BE2C (cell line): ENCODE data around the gene PDSS2.
"Not testable (repeated sequence)": the region's sequence is repeated elsewhere in the genome, so short reads cannot be mapped to it uniquely, and the experiment has no call there.

Experiments used
- DNase-seq: peaks from one replicate; pipeline ENCODE4 v3.0.0-alpha.2; 2020
- H3K27me3 ChIP-seq: fragments of 250-450 bp; sonication (Bioruptor Pico); 2 replicates; pipeline ENCODE4 v1.5.1; 2020; ENCODE audit warnings: mild to moderate bottlenecking
- H3K36me3 ChIP-seq: fragments of 250-450 bp; sonication (Bioruptor Pico); 2 replicates; pipeline ENCODE4 v1.5.1; 2020; ENCODE audit warnings: mild to moderate bottlenecking
- H3K4me1 ChIP-seq: fragments of 250-450 bp; sonication (Bioruptor Pico); 2 replicates; pipeline ENCODE4 v1.5.1; 2020
- H3K4me3 ChIP-seq: 2 replicates; pipeline ENCODE4 v1.5.1; 2011; ENCODE audit warnings: low read depth, low read length
- H3K9me3 ChIP-seq: fragments of 250-450 bp; sonication (Bioruptor Pico); 2 replicates; pipeline ENCODE4 v1.5.1; 2020
- TF ChIP-seq, protein P1 (sequence below): IDR thresholded peaks from 2 replicates; pipeline ENCODE4 v1.5.1; 2012; ENCODE audit warnings: mild to moderate bottlenecking, low read depth, low read length

PDSS2 gene

DNA sequence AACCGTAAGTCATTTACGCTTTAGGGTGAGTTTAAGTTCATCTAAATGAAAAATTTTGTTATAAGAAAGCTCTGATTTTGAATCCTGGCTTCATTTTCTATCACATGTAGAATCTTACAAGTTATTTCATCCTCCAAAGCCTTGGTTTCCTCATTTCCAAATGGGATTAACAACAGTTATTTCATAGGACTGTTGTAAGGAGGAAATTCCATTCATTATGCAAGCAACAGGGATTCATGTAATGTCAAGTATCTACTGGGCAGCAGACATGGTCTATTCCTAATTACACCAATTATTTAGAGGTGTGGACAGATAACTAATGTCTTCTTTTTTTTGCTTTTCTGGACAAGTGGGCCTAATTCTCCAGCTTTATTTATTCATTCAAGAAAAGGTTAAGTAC, 154.0 kb downstream of the PDSS2 start:
- Histone ChIP-seq H3K9me3 (no peaks in the 10 kb centered on the region), H3K27me3 (no peaks in the 10 kb centered on the region), H3K36me3 (no peaks in the 10 kb centered on the region), H3K4me3 (no peak overlapping the region), H3K4me1 (no peaks in the 10 kb centered on the region; the same call in 1 of the 2 replicates)
- no peak for DNase-seq
- TF ChIP-seq, protein P1, sequence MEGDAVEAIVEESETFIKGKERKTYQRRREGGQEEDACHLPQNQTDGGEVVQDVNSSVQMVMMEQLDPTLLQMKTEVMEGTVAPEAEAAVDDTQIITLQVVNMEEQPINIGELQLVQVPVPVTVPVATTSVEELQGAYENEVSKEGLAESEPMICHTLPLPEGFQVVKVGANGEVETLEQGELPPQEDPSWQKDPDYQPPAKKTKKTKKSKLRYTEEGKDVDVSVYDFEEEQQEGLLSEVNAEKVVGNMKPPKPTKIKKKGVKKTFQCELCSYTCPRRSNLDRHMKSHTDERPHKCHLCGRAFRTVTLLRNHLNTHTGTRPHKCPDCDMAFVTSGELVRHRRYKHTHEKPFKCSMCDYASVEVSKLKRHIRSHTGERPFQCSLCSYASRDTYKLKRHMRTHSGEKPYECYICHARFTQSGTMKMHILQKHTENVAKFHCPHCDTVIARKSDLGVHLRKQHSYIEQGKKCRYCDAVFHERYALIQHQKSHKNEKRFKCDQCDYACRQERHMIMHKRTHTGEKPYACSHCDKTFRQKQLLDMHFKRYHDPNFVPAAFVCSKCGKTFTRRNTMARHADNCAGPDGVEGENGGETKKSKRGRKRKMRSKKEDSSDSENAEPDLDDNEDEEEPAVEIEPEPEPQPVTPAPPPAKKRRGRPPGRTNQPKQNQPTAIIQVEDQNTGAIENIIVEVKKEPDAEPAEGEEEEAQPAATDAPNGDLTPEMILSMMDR, result no peak

DNA sequence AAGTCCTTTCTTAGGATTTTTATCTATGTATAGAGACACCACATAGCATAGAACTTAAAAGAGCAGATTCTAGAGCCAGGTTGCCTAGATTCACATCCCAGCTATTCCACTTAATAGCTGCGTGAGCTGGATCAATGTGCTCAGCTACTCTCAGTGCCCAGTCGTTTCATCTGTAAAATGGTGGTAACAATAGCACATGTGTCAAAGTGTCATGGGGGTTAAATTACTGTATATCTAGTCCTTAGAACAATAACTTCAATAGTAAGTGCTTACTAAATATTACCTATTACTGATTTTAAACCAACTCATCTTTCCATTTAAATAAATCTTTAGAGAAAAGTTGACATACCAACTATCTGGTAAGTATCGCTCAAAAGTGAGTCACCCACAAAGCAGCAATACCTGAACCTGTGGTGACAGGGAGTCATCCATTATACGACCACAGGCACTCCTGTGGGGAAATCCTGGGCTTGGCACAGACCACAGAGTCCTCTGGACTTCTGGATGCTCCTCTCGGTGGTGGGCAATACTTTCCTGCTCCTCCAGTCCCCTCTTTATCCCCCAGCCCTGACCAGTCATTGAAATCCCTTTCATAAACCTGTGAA, 154.8 kb downstream of the PDSS2 start:
- no peak for DNase-seq
- H3K36me3 ChIP-seq, result no peaks in the 10 kb centered on the region
- H3K4me1 ChIP-seq, result no peaks in the 10 kb centered on the region; the same call in 1 of the 2 replicates
- H3K27me3 ChIP-seq, result no peaks in the 10 kb centered on the region
- no peak overlapping the region for H3K4me3 ChIP-seq
- no peaks in the 10 kb centered on the region for H3K9me3 ChIP-seq
- TF ChIP-seq, protein P1, result no peak

DNA sequence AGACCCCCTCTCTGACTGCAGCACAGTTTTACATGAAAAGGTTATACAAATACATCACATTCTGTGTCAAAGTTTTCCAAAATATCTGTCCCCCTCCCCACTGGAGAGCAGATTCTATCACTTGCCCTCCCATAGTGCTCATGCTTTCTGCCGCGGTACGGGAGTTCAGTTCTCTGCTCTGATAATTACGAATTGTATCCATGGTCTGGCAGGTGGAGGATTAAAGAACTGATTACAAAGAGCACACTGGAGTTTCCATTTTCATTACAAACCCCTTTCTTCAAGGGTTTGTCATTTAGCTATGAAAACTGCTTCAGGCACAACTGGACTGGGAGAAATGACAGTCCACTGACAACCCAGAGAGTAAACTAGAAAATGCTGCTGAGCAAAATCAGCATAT, 166.0 kb downstream of the PDSS2 start:
- Histone ChIP-seq H3K4me3 (peak overlapping the region; percentile 36), H3K36me3 (no peaks in the 10 kb centered on the region), H3K27me3 (no peaks in the 10 kb centered on the region), H3K4me1 (peaks cover 14% of the 10 kb centered on the region), H3K9me3 (no peaks in the 10 kb centered on the region)
- TF ChIP-seq, protein P1, result no peak
- no peak for DNase-seq

DNA sequence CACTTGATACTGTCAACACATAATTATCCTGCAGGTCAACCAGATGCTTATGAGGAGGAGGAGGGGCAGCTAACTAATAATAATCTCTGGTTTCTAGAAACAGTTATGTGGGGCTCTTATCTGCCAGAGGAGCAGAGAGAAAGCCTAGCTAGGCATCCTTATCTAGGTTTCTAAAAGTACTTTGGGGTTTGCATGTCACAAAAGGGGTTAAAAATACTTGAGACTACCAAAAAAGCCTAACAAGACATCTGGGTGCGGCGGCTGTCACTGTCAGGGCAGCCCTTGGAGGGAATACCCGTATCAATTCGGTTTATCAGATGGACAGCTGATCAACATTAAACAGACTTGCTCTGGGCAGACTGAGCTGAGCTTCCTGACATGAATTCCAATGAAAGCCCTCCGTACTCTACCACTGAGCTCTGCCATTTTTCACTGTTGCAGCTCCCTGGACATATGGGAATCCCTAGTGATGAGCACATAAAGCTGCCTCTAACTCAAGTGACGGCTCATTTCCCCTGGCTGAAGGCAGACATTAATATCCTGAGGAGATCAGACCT, 166.6 kb downstream of the PDSS2 start:
- DNase-seq, result peak; percentile 47
- H3K27me3 ChIP-seq, result no peaks in the 10 kb centered on the region
- H3K9me3 ChIP-seq, result no peaks in the 10 kb centered on the region
- no peaks in the 10 kb centered on the region for H3K36me3 ChIP-seq
- TF ChIP-seq, protein P1, result no peak
- peak overlapping the region; percentile 36 for H3K4me3 ChIP-seq
- H3K4me1 ChIP-seq, result peaks cover 14% of the 10 kb centered on the region

DNA sequence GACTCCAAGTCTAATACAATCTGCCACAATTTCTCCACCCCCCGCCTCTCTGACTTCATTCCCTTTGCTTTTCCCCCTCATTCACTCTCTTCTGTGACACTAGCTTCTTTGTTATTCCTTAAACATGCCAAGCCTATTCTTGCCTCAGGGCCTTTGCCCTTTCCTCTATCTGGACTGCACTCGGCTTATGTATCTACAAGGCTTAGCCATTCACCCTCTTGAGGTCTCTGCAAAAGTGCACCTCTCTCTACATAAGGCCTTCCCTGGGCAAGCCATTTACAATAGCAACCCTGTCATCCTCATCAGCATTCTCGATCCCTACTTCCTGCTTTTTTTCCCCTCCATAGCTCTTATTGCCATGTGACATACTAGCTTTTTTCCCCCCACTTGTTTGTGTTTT, 168.9 kb downstream of the PDSS2 start:
- Histone ChIP-seq H3K9me3 (no peaks in the 10 kb centered on the region), H3K36me3 (no peaks in the 10 kb centered on the region), H3K4me3 (no peak overlapping the region), H3K4me1 (peaks cover 14% of the 10 kb centered on the region), H3K27me3 (no peaks in the 10 kb centered on the region)
- no peak for DNase-seq
- TF ChIP-seq, protein P1, result no peak

DNA sequence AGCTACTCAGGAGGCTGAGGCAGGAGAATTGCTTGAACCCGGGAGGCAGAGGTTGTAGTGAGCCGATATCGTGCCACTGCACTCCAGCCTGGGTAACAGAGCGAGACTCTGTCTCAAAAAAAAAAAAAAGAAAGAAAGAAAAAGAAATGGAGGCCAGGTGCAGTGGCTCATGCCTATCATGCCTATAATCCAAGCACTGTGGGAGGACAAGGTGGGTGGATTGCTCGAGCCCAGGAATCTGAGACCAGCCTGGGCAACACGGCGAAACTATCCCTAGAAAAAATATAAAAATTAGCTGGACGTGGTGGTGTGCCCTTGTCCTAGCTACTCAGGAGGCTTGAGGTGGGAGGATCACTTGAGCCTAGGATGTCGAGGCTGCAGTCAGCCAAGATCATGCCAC, 170.1 kb downstream of the PDSS2 start:
- not testable (repeated sequence) for DNase-seq, H3K27me3 ChIP-seq, H3K9me3 ChIP-seq, H3K4me3 ChIP-seq, H3K36me3 ChIP-seq
- H3K4me1 ChIP-seq, result peaks cover 14% of the 10 kb centered on the region

DNA sequence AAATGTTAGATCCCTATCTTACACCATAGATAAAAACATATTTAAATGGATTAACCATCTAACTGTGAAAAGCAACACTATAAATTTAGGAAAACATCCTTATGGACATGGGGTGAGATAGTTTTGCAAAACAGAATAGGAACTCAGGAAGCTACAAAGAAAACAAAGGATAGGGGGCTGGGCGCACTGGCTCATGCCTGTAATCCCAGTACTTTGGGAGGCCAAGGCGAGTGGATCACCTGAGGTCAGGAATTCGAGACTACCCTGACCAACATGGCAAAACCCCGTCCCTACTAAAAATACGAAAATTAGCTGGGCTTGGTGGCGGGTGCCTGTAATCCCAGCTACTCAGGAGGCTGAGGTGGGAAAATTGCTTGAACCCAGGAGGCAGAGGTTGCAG, 173.7 kb downstream of the PDSS2 start:
- not testable (repeated sequence) for DNase-seq, H3K4me1 ChIP-seq, H3K27me3 ChIP-seq, H3K9me3 ChIP-seq, H3K36me3 ChIP-seq, H3K4me3 ChIP-seq
